Upper lobe of left lung (tissue), 4 donors: ENCODE measurements around the gene PSMB7.

Source experiments
- CTCF ChIP-seq, 6 experiments: fragments of 450-650 bp in 4 of 6; fragments of 200-600 bp in 2 of 6; sonication (generic) in 2 of 6; IDR thresholded peaks; one replicate each; pipeline ENCODE4 v1.5.1; 2016 to 2019; ENCODE audit warnings: antibody characterized with exemption in 6 of 6
- EP300 ChIP-seq, 4 donors: sonication (generic); formaldehyde crosslinking; IDR thresholded peaks; one replicate each; pipeline ENCODE4 v1.5.1; 2017; ENCODE audit warnings: antibody characterized with exemption in 4 of 4, control low read depth in 2 of 4
- POLR2A ChIP-seq, 4 donors: fragments of 450-650 bp; IDR thresholded peaks; one replicate each; pipeline ENCODE4 v1.5.1; 2016 to 2017; ENCODE audit warnings: antibody characterized with exemption in 4 of 4, mild to moderate bottlenecking in 2 of 4
- POLR2AphosphoS5 ChIP-seq, 2 donors: sonication (generic); formaldehyde crosslinking; IDR thresholded peaks; one replicate each; pipeline ENCODE4 v1.5.1; 2017; ENCODE audit warnings: antibody characterized with exemption in 2 of 2

GRCh38 chr9:124353811-124354274 lies 61.4 kb downstream of the PSMB7 start:
- no peak for TF ChIP-seq POLR2A (IDR thresholded peaks at IDR 0.05)
- TF ChIP-seq CTCF (IDR thresholded peaks at IDR 0.05) = no peak
- TF ChIP-seq EP300 (IDR thresholded peaks at IDR 0.05) = no peak
- TF ChIP-seq POLR2AphosphoS5 (IDR thresholded peaks at IDR 0.05) = no peak
